GM12892 (cell line): ENCODE measurements around the gene PRUNE1.

Experiments
- POLR2AphosphoS5 ChIP-seq: IDR thresholded peaks from 2 replicates; pipeline ENCODE4 v1.6.1; 2011; ENCODE audit warnings: low read depth, low read length, control low read depth
- TAF1 ChIP-seq: IDR thresholded peaks from 2 replicates; pipeline ENCODE4 v1.6.1; 2011; ENCODE audit warnings: low read depth, mild to moderate bottlenecking, control low read depth, low read length, borderline replicate concordance

- TF ChIP-seq TAF1 (no peak), POLR2AphosphoS5 (no peak)
These were observed 10.9 kb upstream of the PRUNE1 start for GRCh38 chr1:150997126-150997872.
